ENCODE measurements around the gene GPR173. TPM values are rescaled to one million over a fixed set of nuclear protein-coding genes. Genes with fewer than 3 reads are reported as not detected.

The GPR173 gene
- total and polyA plus RNA-seq, 2 of the 8 experiments (the other 6 are each of a cell fraction or from before 2014, with no cell fraction given): 7.0 to 11.3 TPM

DNA sequence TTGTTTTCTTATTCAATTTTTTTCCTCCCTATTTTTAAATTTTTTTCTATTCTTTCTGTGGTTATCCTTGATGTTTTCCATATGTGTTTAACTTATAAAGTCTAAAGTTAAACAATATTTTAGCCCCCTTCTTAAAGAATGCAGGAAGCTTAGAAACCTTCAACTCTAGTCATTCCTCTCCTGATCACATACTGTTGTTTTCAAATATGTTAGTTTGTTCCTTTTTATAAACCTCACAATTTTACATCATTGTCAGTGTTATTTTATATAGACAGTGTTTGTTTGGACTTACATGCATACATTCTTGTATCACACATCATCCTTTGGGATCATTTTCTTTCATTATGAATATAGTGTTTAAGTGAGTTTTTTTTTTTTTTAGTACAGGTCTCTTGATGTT, 76.9 kb downstream of the GPR173 start:
- Histone ChIP-seq H3K23ac (ENCODE audit: insufficient read length) (no peak overlapping the region), H4K20me1 (replicated peaks in 1 of 2; ENCODE audit: control insufficient read depth in 1 of 2, insufficient read depth in 2 of 2, low read length in 2 of 2) (no peaks in the 10 kb centered on the region), H3K4ac (replicated peaks; ENCODE audit: insufficient read length, low read depth, low read length) (no peak overlapping the region), H4K8ac (ENCODE audit: extremely low read depth, insufficient read depth, low read length) (no peak overlapping the region), H3K18ac (ENCODE audit: extremely low read depth, low read length) (no peak overlapping the region), H2BK20ac (ENCODE audit: low read length) (no peak overlapping the region), H3K23me2 (ENCODE audit: low read depth, low read length) (no peaks in the 10 kb centered on the region), H2BK12ac (ENCODE audit: low read depth, low read length) (no peak overlapping the region), H3K14ac (ENCODE audit: insufficient read length) (no peak overlapping the region), H2BK5ac (ENCODE audit: low read depth, low read length) (no peak overlapping the region), H3K9ac (replicated peaks in 1 of 4; ENCODE audit: extremely low read depth in 1 of 4, low read depth in 3 of 4, low read length in 3 of 4) (no peak overlapping the region), H3K27me3 (replicated peaks in 1 of 4; ENCODE audit: control insufficient read depth in 3 of 4, extremely low read depth in 1 of 4, insufficient read depth in 3 of 4, low read length in 3 of 4) (no peaks in the 10 kb centered on the region), H4K5ac (ENCODE audit: insufficient read length, low read depth, low read length) (no peak overlapping the region), H3K4me3 (ENCODE audit: extremely low read depth in 1 of 4, insufficient read depth in 2 of 4, low read depth in 3 of 4, low read length in 4 of 4) (no peak overlapping the region), H3K79me2 (ENCODE audit: control insufficient read depth in 1 of 2, insufficient read depth in 2 of 2, low read length in 2 of 2) (no peaks in the 10 kb centered on the region; a peak in 1 of 4 replicates), H3K4me1 (replicated peaks in 1 of 4; ENCODE audit: control insufficient read depth in 3 of 4, insufficient read depth in 4 of 4, low read length in 3 of 4) (no peaks in the 10 kb centered on the region), H3K9me3 (ENCODE audit: insufficient read depth in 2 of 2, low read depth in 1 of 2, low read length in 1 of 2) (no peaks in the 10 kb centered on the region), H3K79me1 (ENCODE audit: low read depth, low read length) (no peaks in the 10 kb centered on the region), H2AK5ac (ENCODE audit: low read depth, low read length) (no peak overlapping the region), H2BK15ac (ENCODE audit: low read length) (no peak overlapping the region), H4K91ac (replicated peaks; ENCODE audit: insufficient read length, low read length) (no peak overlapping the region), H3K27ac (ENCODE audit: low read depth, low read length) (no peak overlapping the region), H3K4me2 (ENCODE audit: insufficient read depth in 1 of 2, low read depth in 2 of 2, low read length in 2 of 2) (no peak overlapping the region), H2BK120ac (replicated peaks; ENCODE audit: low read depth, low read length) (no peak overlapping the region), H3K36me3 (ENCODE audit: control insufficient read depth in 2 of 4, insufficient read depth in 4 of 4, low read length in 3 of 4) (peaks cover 0 to 2% (median 0%) of the 10 kb centered on the region in 4 experiments; a peak in 1 of 8 replicates), H2AFZ (ENCODE audit: low read length) (no peak overlapping the region), H3K56ac (replicated peaks; ENCODE audit: insufficient read length, low read depth, low read length) (no peak overlapping the region)
- POLR2A ChIA-PET (ENCODE audit: partially characterized antibody): no interaction called here
- FAIRE-seq (no peak), DNase-seq (ENCODE audit: low read depth in 1 of 2, low spot score in 2 of 2) (no peak)
- CTCF ChIA-PET (ENCODE audit: partially characterized antibody): no interaction called here
- TF ChIP-seq RNF2 (IDR thresholded peaks at IDR 0.05; ENCODE audit: borderline replicate concordance, low read depth, low read length, missing control alignments, poor library complexity, severe bottlenecking): no peak
- TF ChIP-seq EZH2 (IDR thresholded peaks at IDR 0.05; ENCODE audit: low read depth, low read length, severe bottlenecking): no peak
- no peak for TF ChIP-seq SP1 (IDR thresholded peaks at IDR 0.05; ENCODE audit: low read depth, low read length)
- no peak for TF ChIP-seq CTBP2 (IDR thresholded peaks at IDR 0.05; ENCODE audit: borderline replicate concordance, insufficient read depth, insufficient read length, low read length)
- TF ChIP-seq KDM1A (IDR thresholded peaks at IDR 0.05; ENCODE audit: borderline replicate concordance, low read length): no peak
- no peak for TF ChIP-seq FOSL1 (IDR thresholded peaks at IDR 0.05; ENCODE audit: insufficient read depth, low read depth, low read length)
- TF ChIP-seq, protein P1, sequence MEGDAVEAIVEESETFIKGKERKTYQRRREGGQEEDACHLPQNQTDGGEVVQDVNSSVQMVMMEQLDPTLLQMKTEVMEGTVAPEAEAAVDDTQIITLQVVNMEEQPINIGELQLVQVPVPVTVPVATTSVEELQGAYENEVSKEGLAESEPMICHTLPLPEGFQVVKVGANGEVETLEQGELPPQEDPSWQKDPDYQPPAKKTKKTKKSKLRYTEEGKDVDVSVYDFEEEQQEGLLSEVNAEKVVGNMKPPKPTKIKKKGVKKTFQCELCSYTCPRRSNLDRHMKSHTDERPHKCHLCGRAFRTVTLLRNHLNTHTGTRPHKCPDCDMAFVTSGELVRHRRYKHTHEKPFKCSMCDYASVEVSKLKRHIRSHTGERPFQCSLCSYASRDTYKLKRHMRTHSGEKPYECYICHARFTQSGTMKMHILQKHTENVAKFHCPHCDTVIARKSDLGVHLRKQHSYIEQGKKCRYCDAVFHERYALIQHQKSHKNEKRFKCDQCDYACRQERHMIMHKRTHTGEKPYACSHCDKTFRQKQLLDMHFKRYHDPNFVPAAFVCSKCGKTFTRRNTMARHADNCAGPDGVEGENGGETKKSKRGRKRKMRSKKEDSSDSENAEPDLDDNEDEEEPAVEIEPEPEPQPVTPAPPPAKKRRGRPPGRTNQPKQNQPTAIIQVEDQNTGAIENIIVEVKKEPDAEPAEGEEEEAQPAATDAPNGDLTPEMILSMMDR (IDR thresholded peaks at IDR 0.05; ENCODE audit: control extremely low read depth in 1 of 3, insufficient read depth in 1 of 3, low read depth in 1 of 3, low read length in 3 of 3): no peak
- TF ChIP-seq SP2 (IDR thresholded peaks at IDR 0.05; ENCODE audit: low read length): no peak
- no peak for TF ChIP-seq PHF8 (conservative IDR thresholded peaks at IDR 0.05; ENCODE audit: low read depth, low read length)
- TF ChIP-seq CHD1 (IDR thresholded peaks at IDR 0.05; ENCODE audit: low read depth, low read length): no peak
- TF ChIP-seq HDAC6 (IDR thresholded peaks at IDR 0.05; ENCODE audit: low read depth, low read length): no peak
